ENCODE results near the gene DHX34. TPM values are rescaled to one million over a fixed set of nuclear protein-coding genes. Genes with fewer than 3 reads are reported as not detected.

The DHX34 gene
- total RNA-seq, 2 donors from 2014 or later, result 20.4 to 21.3 TPM

- H3K4me1 ChIP-seq (ENCODE audit: control insufficient read depth in 1 of 2, low read depth in 2 of 2), result peaks cover 22 to 23% of the 10 kb centered on the region in 2 donors
- ATAC-seq (ENCODE audit: insufficient number of reproducible peaks, low FRiP score, low read depth), result no peak
- H3K9me3 ChIP-seq, result no peaks in the 10 kb centered on the region
- DNase-seq (ENCODE audit: low spot score), result no peak
- no peak for TF ChIP-seq CTCF (IDR thresholded peaks at IDR 0.05)
- H3K27me3 ChIP-seq (replicated peaks; ENCODE audit: insufficient read depth), result no peaks in the 10 kb centered on the region
- no peak overlapping the region for H3K27ac ChIP-seq
- no peak overlapping the region for H3K4me3 ChIP-seq
- H3K36me3 ChIP-seq, result no peaks in the 10 kb centered on the region
Measured at GRCh38 chr19:47306303-47306702, 42.8 kb upstream of the DHX34 start.

- H3K27ac ChIP-seq, result peak overlapping the region in 1 of 2 donors; percentile 25
- TF ChIP-seq CTCF (IDR thresholded peaks at IDR 0.05), result no peak
- H3K36me3 ChIP-seq, result no peaks in the 10 kb centered on the region
- H3K27me3 ChIP-seq (replicated peaks; ENCODE audit: insufficient read depth), result no peaks in the 10 kb centered on the region
- no peaks in the 10 kb centered on the region for H3K9me3 ChIP-seq
- H3K4me1 ChIP-seq (ENCODE audit: control insufficient read depth in 1 of 2, low read depth in 2 of 2), result peaks cover 22 to 23% of the 10 kb centered on the region in 2 donors
- no peak for DNase-seq (ENCODE audit: low spot score)
- H3K4me3 ChIP-seq, result peak overlapping the region; percentile 53
- ATAC-seq (ENCODE audit: insufficient number of reproducible peaks, low FRiP score, low read depth), result no peak
Measured at GRCh38 chr19:47309038-47309437, 40.1 kb upstream of the DHX34 start.

- DNase-seq (ENCODE audit: low spot score), result no peak
- no peak for ATAC-seq (ENCODE audit: insufficient number of reproducible peaks, low FRiP score, low read depth)
- Histone ChIP-seq H3K27me3 (replicated peaks; ENCODE audit: insufficient read depth) (no peaks in the 10 kb centered on the region), H3K27ac (peak within 1 kb of the TSS in 1 of 2 donors; percentile 25), H3K36me3 (no peaks in the 10 kb centered on the region), H3K4me1 (ENCODE audit: control insufficient read depth in 1 of 2, low read depth in 2 of 2) (peaks cover 22 to 23% of the 10 kb centered on the region in 2 donors), H3K4me3 (peak within 1 kb of the TSS; percentile 53), H3K9me3 (no peaks in the 10 kb centered on the region)
- no peak for TF ChIP-seq CTCF (IDR thresholded peaks at IDR 0.05)
Measured at GRCh38 chr19:47309608-47310007, 39.5 kb upstream of the DHX34 start, which contains the start of gene C5AR1. TSS of gene C5AR1 (plus strand) at chr19:47309861. CDS start at chr19:47309896, 35 bp downstream.

GRCh38 chr19:47310323-47310722 lies 38.8 kb upstream of the DHX34 start:
- peaks cover 22 to 23% of the 10 kb centered on the region in 2 donors for H3K4me1 ChIP-seq (ENCODE audit: control insufficient read depth in 1 of 2, low read depth in 2 of 2)
- DNase-seq (ENCODE audit: low spot score) (no peak), ATAC-seq (ENCODE audit: insufficient number of reproducible peaks, low FRiP score, low read depth) (no peak)
- H3K36me3 ChIP-seq, result no peaks in the 10 kb centered on the region
- peak overlapping the region; percentile 53 for H3K4me3 ChIP-seq
- peak overlapping the region in 1 of 2 donors; percentile 25 for H3K27ac ChIP-seq
- no peaks in the 10 kb centered on the region for H3K9me3 ChIP-seq
- no peaks in the 10 kb centered on the region for H3K27me3 ChIP-seq (replicated peaks; ENCODE audit: insufficient read depth)
- no peak for TF ChIP-seq CTCF (IDR thresholded peaks at IDR 0.05)

- no peak for DNase-seq (ENCODE audit: low spot score)
Measured at GRCh38 chr19:47310819-47311218, 38.3 kb upstream of the DHX34 start.

More at GRCh38 chr19:47310819-47311218, 38.3 kb upstream of the DHX34 start:
- no peak overlapping the region for H3K27ac ChIP-seq
- no peaks in the 10 kb centered on the region for H3K36me3 ChIP-seq
- peak overlapping the region; percentile 53 for H3K4me3 ChIP-seq
- no peaks in the 10 kb centered on the region for H3K27me3 ChIP-seq (replicated peaks; ENCODE audit: insufficient read depth)
- no peaks in the 10 kb centered on the region for H3K9me3 ChIP-seq
- H3K4me1 ChIP-seq (ENCODE audit: control insufficient read depth in 1 of 2, low read depth in 2 of 2), result peaks cover 17 to 21% of the 10 kb centered on the region in 2 donors
- no peak for TF ChIP-seq CTCF (IDR thresholded peaks at IDR 0.05)
- ATAC-seq (ENCODE audit: insufficient number of reproducible peaks, low FRiP score, low read depth), result no peak
